Measurements from ENCODE around the gene VEGFA.

DNA sequence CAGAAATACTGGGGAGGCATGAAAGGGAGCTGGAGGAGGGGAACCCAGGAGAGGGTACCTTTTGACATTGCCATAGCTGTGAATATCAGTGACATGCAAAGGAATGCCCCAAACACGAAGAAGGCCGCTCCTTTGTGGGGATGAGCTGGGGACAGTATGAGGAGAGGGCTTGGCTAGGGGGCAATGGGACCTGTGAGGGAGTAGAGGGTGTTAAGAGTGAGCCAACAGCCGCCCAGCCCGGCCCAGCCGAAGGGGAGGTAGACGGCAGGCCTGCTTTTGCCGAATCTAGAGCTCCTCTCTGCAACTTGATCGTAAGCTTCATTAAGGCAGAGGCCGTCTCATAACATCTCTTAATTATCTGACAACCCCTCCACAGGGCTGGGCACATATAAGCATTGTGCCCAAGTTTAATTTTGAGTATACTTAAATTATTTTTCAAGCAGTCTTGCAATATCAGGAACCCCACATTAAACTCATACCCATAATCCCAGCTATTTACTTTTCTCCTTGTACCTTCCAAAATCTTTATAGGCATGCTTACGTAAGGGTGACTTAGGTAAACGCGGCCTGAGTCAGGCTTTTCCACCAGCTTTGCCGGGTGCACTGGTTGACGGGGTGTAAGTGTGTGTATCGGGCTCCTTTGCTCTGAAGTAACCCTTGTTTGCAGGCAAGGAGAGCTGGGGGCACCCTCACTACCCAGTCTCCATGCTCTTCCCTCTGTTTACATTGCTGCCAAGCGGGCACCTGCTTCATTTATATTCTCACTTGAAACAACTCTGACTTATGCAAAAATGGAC is 24.9 kb upstream of the VEGFA start:
- TF ChIP-seq POLR2A (IDR thresholded peaks at IDR 0.05; ENCODE audit: low read depth, low read length) (no peak), POLR2AphosphoS5 (IDR thresholded peaks at IDR 0.05; ENCODE audit: low read depth, low read length) (no peak), SPI1 (IDR thresholded peaks at IDR 0.05; ENCODE audit: low read depth, low read length) (no peak), TAF1 (IDR thresholded peaks at IDR 0.05; ENCODE audit: low read depth, low read length) (no peak), PAX5 (IDR thresholded peaks at IDR 0.05; ENCODE audit: insufficient read depth, low read length, severe bottlenecking) (no peak)

Measured in GM12891 (cell line).